B cell (primary cell): ENCODE measurements around the gene CCL14.

Source experiments
- CTCF ChIP-seq: fragments of 200-600 bp; IDR thresholded peaks from one replicate; pipeline ENCODE4 v1.8.0; 2022; ENCODE audit warnings: antibody characterized with exemption, mild to moderate bottlenecking
- EZH2 ChIP-seq: IDR thresholded peaks from 2 replicates; pipeline ENCODE4 v1.6.1; 2012; ENCODE audit warnings: borderline replicate concordance, low read depth, mild to moderate bottlenecking, moderate library complexity, low read length; ENCODE audit not compliant: insufficient read depth, poor library complexity, severe bottlenecking

- TF ChIP-seq CTCF (no peak), EZH2 (no peak)
Observed at GRCh38 chr17:35984140-35984539, 2.4 kb downstream of the CCL14 start.
